K562 (cell line): Measurements from ENCODE around the gene PDE4D.

Source experiments
- CTCF ChIP-seq, 3 experiments: IDR thresholded peaks in 2 of 3; conservative IDR thresholded peaks in 1 of 3; 2 replicates each; pipeline ENCODE4 v1.5.1; 2011 to 2012; ENCODE audit warnings: low read length in 3 of 3, mild to moderate bottlenecking in 3 of 3, control low read depth in 2 of 3, improper control_type of control experiment in 1 of 3, inconsistent platforms in 1 of 3, low read depth in 1 of 3, mixed read lengths in 1 of 3, moderate library complexity in 1 of 3; ENCODE audit not compliant: insufficient read depth in 2 of 3
- EP300 ChIP-seq: IDR thresholded peaks from 2 replicates; pipeline ENCODE4 v1.6.1; 2012; ENCODE audit warnings: low read length, improper control_type of control experiment
- FOXK1 ChIP-seq: sonication (generic); formaldehyde crosslinking; IDR thresholded peaks from 2 replicates; pipeline ENCODE4 v1.8.0; 2022; ENCODE audit warnings: missing genetic modification reagents, mild to moderate bottlenecking, borderline replicate concordance
- MAX ChIP-seq: sonication (generic); formaldehyde crosslinking; IDR thresholded peaks from 2 replicates; pipeline ENCODE4 v1.9.0; 2022; ENCODE audit warnings: mild to moderate bottlenecking, missing genetic modification reagents
- MAZ ChIP-seq, 2 experiments: fragments of 450-650 bp in 1 of 2; sonication (generic) in 1 of 2; formaldehyde crosslinking; IDR thresholded peaks in 1 of 2; conservative IDR thresholded peaks in 1 of 2; 2 replicates each; pipeline versions ENCODE4 v1.4.0 to v1.5.0; 2020; ENCODE audit warnings: mild to moderate bottlenecking in 1 of 2, missing genetic modification reagents in 1 of 2
- NFYB ChIP-seq: IDR thresholded peaks from 2 replicates; pipeline ENCODE4 v1.6.1; 2011; ENCODE audit warnings: mild to moderate bottlenecking, moderate library complexity; ENCODE audit not compliant: insufficient read length; ENCODE audit errors: extremely low read depth
- OTX1 ChIP-seq: fragments of 450-650 bp; formaldehyde crosslinking; IDR thresholded peaks from 2 replicates; pipeline ENCODE4 v1.4.0; 2022; ENCODE audit warnings: mild to moderate bottlenecking
- POLR2A ChIP-seq: fragments of 450-650 bp; conservative IDR thresholded peaks from 2 replicates; pipeline ENCODE4 v1.6.1; 2016
- RNF2 ChIP-seq: sonication (generic); IDR thresholded peaks from 2 replicates; pipeline ENCODE4 v1.6.1; 2016
- XRCC3 ChIP-seq: fragments of 450-650 bp; IDR thresholded peaks from 2 replicates; pipeline ENCODE4 v1.6.1; 2017; ENCODE audit warnings: mild to moderate bottlenecking, moderate library complexity
- ZBTB17 ChIP-seq: fragments of 450-650 bp; formaldehyde crosslinking; IDR thresholded peaks from 2 replicates; pipeline ENCODE4 v1.4.0; 2020; ENCODE audit warnings: mild to moderate bottlenecking
- ZNF384 ChIP-seq: IDR thresholded peaks from 2 replicates; pipeline ENCODE4 v1.6.1; 2012; ENCODE audit warnings: low read depth, low read length, improper control_type of control experiment

GRCh38 chr5:58961631-58962280 lies 931.8 kb downstream of the PDE4D start:
- TF ChIP-seq CTCF (IDR thresholded peaks at IDR 0.05 in 2 of 3, conservative IDR thresholded peaks at IDR 0.05 in 1 of 3; ENCODE audit: insufficient read depth in 2 of 3, low read depth in 1 of 3, low read length in 3 of 3) (no peak), NFYB (no peak), ZNF384 (no peak), RNF2 (no peak), FOXK1 (CRISPR knock-in tag) (no peak), XRCC3 (no peak), MAZ (CRISPR knock-in tag; conservative IDR thresholded peaks at IDR 0.05 in 1 of 2, IDR thresholded peaks at IDR 0.05 in 1 of 2) (no peak), OTX1 (CRISPR knock-in tag) (no peak), MAX (CRISPR knock-in tag) (no peak), POLR2A (no peak), ZBTB17 (CRISPR knock-in tag) (no peak), EP300 (no peak)
